Endometrial microvascular endothelial cells (primary cell): ENCODE results near the gene EPHB1. TPM values are rescaled to one million over a fixed set of nuclear protein-coding genes. Genes with fewer than 3 reads are reported as not detected.
"Not testable (repeated sequence)": the region's sequence is repeated elsewhere in the genome, so short reads cannot be mapped to it uniquely, and the experiment has no call there.

Experiments used
- in situ Hi-C: cut with HindIII; loops from 2 replicates; pipeline ENCODE4 v1.10.0; 2017; ENCODE audit warnings: low sequenced_read_pairs, low pct_unique_long_range_greater_than_20kb; ENCODE audit errors: inconsistent ontology term
- total RNA-seq: library from RNA; depleted of rRNA; stranded (reverse); fragments of >200 nt; gene quantifications from one replicate; pipeline ENCODE4 v1.2.3, GENCODE V29; 2015; ENCODE audit errors: inconsistent ontology term

Gene EPHB1
- total RNA-seq, 1 donor from 2014 or later, result 0.37 TPM

- in situ Hi-C loops, result no loop called here
Measured at GRCh38 chr3:134772591-134772990, 22.5 kb upstream of the EPHB1 start.

GRCh38 chr3:134775831-134776230, 19.2 kb upstream of the EPHB1 start:
- in situ Hi-C loops, result no loop called here

GRCh38 chr3:134776518-134776917, 18.5 kb upstream of the EPHB1 start:
- in situ Hi-C loops, result no loop called here

- in situ Hi-C loops, result no loop called here
Measured at GRCh38 chr3:134777341-134777740, 17.7 kb upstream of the EPHB1 start.

- in situ Hi-C loops, result not testable (repeated sequence)
Measured at GRCh38 chr3:134788283-134788682, 6.8 kb upstream of the EPHB1 start.

- in situ Hi-C loops, result no loop called here
Measured at GRCh38 chr3:134790065-134790464, 5.0 kb upstream of the EPHB1 start.

GRCh38 chr3:134791992-134792391, 3.1 kb upstream of the EPHB1 start:
- in situ Hi-C loops, result no loop called here

GRCh38 chr3:134792700-134793099, 2.4 kb upstream of the EPHB1 start:
- in situ Hi-C loops, result no loop called here

- in situ Hi-C loops, result no loop called here
Measured at GRCh38 chr3:134793562-134793961, 1.5 kb upstream of the EPHB1 start.

- in situ Hi-C loops, result no loop called here
Measured at GRCh38 chr3:134794323-134794722, 737 bp upstream of the EPHB1 start.

GRCh38 chr3:134795746-134796280, 753 bp downstream of the EPHB1 start:
- in situ Hi-C loops, result no loop called here

- in situ Hi-C loops, result no loop called here
Measured at GRCh38 chr3:134796281-134797056, 1.4 kb downstream of the EPHB1 start.

- in situ Hi-C loops, result no loop called here
Measured at GRCh38 chr3:134797057-134797740, 2.1 kb downstream of the EPHB1 start.

- in situ Hi-C loops, result no loop called here
Measured at GRCh38 chr3:134797741-134798451, 2.8 kb downstream of the EPHB1 start.

GRCh38 chr3:134798681-134799311, 3.7 kb downstream of the EPHB1 start:
- in situ Hi-C loops, result no loop called here

- in situ Hi-C loops, result no loop called here
Measured at GRCh38 chr3:134799393-134799792, 4.3 kb downstream of the EPHB1 start.

- in situ Hi-C loops, result no loop called here
Measured at GRCh38 chr3:134801204-134801958, 6.3 kb downstream of the EPHB1 start.

- in situ Hi-C loops, result no loop called here
Measured at GRCh38 chr3:134802428-134803050, 7.5 kb downstream of the EPHB1 start.
